ENCODE results near the gene CRP.
"Not testable (repeated sequence)": the region's sequence is repeated elsewhere in the genome, so short reads cannot be mapped to it uniquely, and the experiment has no call there.

CRP gene

GRCh38 chr1:159714529-159714928 is at the start of gene CRP:
Gene CRP, minus strand, starts transcription at chr1:159714589. Its CDS starts 104 bp downstream, at chr1:159714485.
- DNase-seq = no peak

GRCh38 chr1:159763686-159764085 is 49.3 kb upstream of the CRP start:
- DNase-seq = no peak

GRCh38 chr1:159756397-159756796 is 42.0 kb upstream of the CRP start:
- no peak for DNase-seq

GRCh38 chr1:159755451-159756007 is 41.1 kb upstream of the CRP start:
- no peak for DNase-seq

GRCh38 chr1:159753386-159753785 is 39.0 kb upstream of the CRP start:
- DNase-seq = no peak

- DNase-seq = no peak
These were observed 37.8 kb upstream of the CRP start for GRCh38 chr1:159752135-159752580.

GRCh38 chr1:159751031-159751430 is 36.6 kb upstream of the CRP start:
- DNase-seq = no peak

GRCh38 chr1:159750621-159751020 is 36.2 kb upstream of the CRP start:
- no peak for DNase-seq

- no peak for DNase-seq
These were observed 35.2 kb upstream of the CRP start for GRCh38 chr1:159749630-159750029.

- DNase-seq = no peak
These were observed 34.0 kb upstream of the CRP start for GRCh38 chr1:159748370-159748769.

GRCh38 chr1:159746666-159747065 is 32.3 kb upstream of the CRP start:
- no peak for DNase-seq

- no peak for DNase-seq
These were observed 29.4 kb upstream of the CRP start for GRCh38 chr1:159743651-159744410.

- no peak for DNase-seq
These were observed 23.0 kb upstream of the CRP start for GRCh38 chr1:159737238-159737916.

- DNase-seq = not testable (repeated sequence)
These were observed 8.8 kb upstream of the CRP start for GRCh38 chr1:159723188-159723587.

- DNase-seq = no peak
These were observed 5.6 kb upstream of the CRP start for GRCh38 chr1:159719990-159720389.

- no peak for DNase-seq
These were observed 1.5 kb upstream of the CRP start for GRCh38 chr1:159715855-159716254.

GRCh38 chr1:159712080-159712479 is 2.3 kb downstream of the CRP start:
- no peak for DNase-seq

- no peak for DNase-seq
These were observed 6.7 kb downstream of the CRP start for GRCh38 chr1:159707472-159708260.

- no peak for DNase-seq
These were observed 8.5 kb downstream of the CRP start for GRCh38 chr1:159705904-159706256.

GRCh38 chr1:159705251-159705903 is 9.0 kb downstream of the CRP start:
- DNase-seq = peak in 6 of 14 donors; percentile 2 to 26 (median 6)

- no peak for DNase-seq
These were observed 9.9 kb downstream of the CRP start for GRCh38 chr1:159704481-159704880.

GRCh38 chr1:159700312-159700711 is 14.1 kb downstream of the CRP start:
- DNase-seq = no peak

All from C1 segment of cervical spinal cord (tissue), 14 donors.